Measurements from ENCODE around the gene AKAP8L.

AKAP8L gene, protein sequence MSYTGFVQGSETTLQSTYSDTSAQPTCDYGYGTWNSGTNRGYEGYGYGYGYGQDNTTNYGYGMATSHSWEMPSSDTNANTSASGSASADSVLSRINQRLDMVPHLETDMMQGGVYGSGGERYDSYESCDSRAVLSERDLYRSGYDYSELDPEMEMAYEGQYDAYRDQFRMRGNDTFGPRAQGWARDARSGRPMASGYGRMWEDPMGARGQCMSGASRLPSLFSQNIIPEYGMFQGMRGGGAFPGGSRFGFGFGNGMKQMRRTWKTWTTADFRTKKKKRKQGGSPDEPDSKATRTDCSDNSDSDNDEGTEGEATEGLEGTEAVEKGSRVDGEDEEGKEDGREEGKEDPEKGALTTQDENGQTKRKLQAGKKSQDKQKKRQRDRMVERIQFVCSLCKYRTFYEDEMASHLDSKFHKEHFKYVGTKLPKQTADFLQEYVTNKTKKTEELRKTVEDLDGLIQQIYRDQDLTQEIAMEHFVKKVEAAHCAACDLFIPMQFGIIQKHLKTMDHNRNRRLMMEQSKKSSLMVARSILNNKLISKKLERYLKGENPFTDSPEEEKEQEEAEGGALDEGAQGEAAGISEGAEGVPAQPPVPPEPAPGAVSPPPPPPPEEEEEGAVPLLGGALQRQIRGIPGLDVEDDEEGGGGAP

DNA sequence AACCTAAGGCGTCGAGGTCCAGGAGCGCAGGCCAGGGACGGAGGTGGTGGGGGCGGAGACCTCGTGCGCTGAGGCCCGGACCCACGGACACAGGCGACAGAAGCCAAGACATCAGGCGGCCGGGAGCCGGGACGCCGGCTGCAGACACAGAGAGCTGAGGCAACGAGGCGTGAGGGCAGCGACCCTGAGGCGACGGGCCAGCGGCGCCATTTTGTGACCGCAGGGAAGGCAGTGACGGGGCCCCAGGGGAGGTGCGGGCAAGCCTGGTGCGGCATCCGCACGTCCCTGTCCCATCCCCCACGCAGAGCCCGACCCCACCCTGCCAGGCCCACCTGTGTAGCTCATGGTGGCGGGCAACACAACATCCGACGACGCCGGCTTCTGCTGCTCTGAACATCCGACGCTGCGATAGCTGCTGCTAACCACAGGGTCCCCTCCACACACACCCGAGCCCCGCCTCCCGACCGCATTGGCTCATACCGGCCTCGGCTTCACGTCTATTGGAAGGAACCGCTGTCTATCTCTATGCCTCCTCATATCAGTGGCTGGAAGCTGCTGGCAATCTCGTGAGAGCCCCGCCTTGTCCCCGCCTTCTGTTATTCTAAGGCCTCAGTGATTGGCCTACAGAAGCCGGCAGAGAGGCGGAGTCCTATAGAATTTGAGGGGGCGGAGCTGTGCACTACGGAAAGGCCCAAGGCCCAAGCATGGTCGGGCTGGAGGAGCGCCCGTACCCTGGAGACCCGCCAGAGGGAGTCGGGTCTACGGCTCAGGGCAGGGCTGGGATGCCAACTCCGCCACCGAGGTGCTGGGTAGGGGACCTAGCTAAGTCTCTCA is at the start of gene AKAP8L:
TSS of gene AKAP8L (minus strand) at position 410 of the 834 bp plus-strand sequence. CDS start at position 345, 65 bp downstream.
- DNase-seq (ENCODE audit: low spot score) = peak; percentile 100

DNA sequence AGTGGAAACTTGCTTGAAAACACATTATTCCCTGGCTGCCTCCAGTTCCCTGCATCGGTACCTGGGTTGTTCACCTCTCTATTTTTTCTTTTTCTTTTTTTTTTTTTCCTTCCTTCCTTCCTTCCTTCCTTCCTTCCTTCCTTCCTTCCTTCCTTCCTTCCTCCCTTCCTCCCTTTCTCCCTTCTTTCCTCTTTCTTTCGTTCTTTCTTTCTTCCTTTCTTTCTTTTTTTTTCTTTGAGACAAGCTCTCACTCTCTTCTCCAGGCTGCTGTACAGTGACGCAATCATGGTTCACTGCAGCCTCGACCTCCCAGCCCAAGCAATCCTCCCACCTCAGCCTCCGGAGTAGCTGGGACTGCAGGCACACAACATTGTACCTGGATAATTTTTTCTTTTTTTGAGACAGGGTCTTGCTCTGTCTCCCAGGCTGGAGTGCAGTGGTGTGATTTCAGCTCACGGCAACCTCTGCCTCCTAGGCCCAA is 49.0 kb upstream of the AKAP8L start:
- no peak for DNase-seq (ENCODE audit: low spot score)

GRCh38 chr19:15466851-15467733 is 48.3 kb upstream of the AKAP8L start:
- DNase-seq (ENCODE audit: low spot score) = peak; percentile 20

DNA sequence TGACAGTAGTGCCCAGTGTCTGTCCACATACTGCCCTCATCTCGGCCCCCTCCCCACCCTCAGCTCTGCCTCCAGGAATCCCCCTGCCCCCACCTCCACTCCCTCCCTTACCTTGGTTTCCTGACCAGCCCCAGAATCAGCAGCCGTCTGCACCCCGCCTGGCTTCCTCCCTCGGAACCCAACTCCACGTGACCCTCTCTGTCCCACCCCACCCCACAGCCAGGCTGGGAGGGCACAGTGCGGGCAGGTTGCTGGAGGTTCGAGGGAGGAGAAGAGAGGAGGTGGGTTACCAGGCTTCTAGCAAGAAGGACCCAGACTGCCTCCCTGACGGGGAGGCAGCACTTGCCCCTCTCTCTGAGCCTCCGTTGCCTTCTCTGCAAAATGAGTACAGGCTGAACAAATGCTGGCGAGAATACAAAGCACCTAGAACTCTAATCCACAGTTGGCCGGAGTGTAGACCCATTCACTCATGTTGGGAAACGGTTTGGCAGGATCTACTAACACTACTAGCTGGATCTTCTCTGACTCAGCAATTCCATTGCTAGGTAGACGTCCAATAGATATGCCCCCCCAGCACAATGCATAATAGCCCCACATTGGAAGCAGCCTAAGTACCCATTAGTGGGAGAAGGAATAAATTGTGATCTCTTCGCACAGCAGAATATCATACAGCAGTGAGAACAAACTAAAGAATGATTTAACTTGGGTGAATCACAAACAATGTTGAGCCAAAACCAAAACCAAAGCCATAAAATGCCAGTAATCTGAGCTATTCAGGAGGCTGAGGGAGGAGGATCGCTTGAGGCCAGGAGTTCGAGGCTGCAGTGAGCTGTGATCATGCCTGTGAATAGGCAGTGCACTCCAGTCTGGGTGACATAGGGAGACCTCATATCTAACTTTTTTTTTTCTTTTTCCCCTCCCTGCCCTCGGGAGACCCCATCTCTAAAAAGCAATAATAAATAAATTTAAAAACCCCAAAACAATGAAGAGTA is 45.9 kb upstream of the AKAP8L start, which contains the start of gene RASAL3:
TSS of gene RASAL3 (minus strand) at position 151 of the 992 bp plus-strand sequence. CDS start 186 bp downstream, outside the sequence.
- DNase-seq (ENCODE audit: low spot score) = no peak

GRCh38 chr19:15463861-15464371 is 45.1 kb upstream of the AKAP8L start:
- DNase-seq (ENCODE audit: low spot score) = no peak

- no peak for DNase-seq (ENCODE audit: low spot score)
Observed at GRCh38 chr19:15461694-15462093, 42.9 kb upstream of the AKAP8L start.

DNA sequence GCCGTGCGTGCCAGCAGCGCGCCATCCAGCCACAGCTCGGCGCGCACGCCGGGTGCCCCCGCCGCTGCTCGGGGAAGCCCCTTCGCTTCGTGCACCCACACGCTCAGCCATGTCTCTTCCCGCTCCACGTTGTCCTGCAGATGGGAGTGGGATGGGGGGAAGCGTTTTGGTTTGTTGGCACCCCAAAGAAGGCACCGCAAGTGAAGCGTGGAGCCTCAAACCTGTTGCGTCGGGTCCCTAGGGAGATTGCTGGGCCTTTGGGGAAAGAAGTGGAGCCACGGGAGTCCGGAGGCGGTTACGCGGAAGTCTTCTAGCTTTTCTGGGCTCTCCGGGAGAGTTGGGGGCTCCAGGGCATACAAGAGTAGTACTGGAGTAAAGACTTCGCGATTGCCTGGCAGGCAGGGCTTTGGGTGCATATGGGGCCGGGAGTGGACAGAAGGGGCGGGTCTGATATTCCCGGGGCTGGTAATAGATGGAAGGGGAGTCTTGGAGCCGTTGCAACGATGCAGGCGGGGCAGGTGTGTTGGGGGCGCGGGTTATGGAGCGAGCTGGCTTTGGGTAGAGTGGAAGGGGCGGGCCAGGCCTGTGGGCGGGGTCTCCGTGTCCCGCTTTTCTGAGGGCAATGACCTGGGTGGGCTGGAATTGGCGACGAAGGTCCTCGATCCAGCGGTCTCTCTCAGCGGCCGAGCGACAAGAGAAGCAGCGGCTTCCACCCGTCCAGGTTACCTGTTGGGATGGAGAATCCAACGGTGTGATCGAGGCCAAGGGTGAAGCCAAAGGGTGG is 39.1 kb upstream of the AKAP8L start:
- DNase-seq (ENCODE audit: low spot score) = no peak

DNA sequence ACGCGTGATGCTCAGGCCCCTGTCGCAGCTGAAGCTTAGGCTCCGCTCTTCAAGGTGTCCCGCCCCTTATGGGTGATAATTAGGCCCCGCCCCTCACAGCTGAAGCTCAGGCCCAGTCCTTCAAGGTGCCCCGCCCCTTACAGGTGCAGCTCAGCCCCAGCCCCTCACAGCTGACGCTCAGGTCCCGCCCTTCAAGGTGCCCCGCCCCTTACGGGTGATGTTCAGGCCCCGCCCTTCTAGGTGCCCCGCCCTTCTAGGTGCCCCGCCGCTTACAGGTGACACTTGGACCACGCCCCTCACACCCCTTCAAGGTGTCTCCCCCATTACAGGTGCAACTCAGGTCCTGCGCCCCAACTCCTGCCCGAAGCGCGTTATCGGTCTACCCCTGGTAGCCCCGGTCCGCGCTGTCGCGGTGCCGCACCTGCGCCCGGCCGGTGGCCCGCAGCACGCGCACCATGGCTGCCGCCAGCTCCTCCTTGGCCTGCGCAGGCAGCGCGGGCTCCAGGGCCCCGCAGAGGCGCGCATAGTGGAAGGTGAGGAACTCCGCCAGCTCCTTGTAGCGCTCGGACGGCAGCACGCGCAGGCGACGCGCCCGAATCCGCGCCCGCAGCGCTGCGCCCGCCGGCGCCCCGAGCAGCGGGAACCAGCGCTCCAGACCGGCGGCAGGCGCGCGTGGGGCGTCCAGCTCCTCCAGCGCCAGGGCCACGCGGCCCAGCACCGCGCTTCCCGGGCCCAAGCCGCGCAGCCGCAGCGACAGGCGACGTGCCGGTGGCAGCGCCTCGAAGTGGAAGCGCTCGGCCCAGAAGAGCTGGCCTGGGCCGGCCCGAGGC is 38.3 kb upstream of the AKAP8L start:
- no peak for DNase-seq (ENCODE audit: low spot score)

GRCh38 chr19:15456441-15456840 is 37.7 kb upstream of the AKAP8L start:
- DNase-seq (ENCODE audit: low spot score) = no peak

GRCh38 chr19:15455996-15456395 is 37.2 kb upstream of the AKAP8L start:
- no peak for DNase-seq (ENCODE audit: low spot score)

GRCh38 chr19:15453906-15454860 is 35.4 kb upstream of the AKAP8L start:
- DNase-seq (ENCODE audit: low spot score) = no peak

GRCh38 chr19:15453091-15453578 is 34.3 kb upstream of the AKAP8L start:
- DNase-seq (ENCODE audit: low spot score) = no peak

- peak; percentile 90 for DNase-seq (ENCODE audit: low spot score)
Observed at GRCh38 chr19:15452111-15453047, 33.6 kb upstream of the AKAP8L start.

DNA sequence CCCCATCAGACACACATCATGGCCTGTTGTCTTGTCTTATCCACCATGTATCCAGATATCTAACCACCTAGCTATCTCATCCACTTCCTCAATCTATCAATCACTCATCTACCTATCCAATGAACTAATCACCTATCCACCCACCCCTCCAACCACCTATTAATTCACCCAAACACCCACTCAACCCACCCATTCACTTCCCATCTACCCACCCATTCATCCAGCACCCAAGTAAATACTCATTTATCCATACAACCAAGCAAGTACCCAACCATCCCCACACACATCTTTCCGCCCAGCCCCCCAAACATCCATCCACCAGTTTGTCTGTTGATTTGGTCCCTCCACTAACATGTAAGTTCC is 31.7 kb upstream of the AKAP8L start:
- no peak for DNase-seq (ENCODE audit: low spot score)

Measured in hematopoietic multipotent progenitor cell treated with erythropoietin and hydrocortisone succinate and interleukin-3 and kit ligand, for 15 days (in vitro differentiated cells).